Subcutaneous abdominal adipose tissue (tissue), 5 donors: ENCODE data around the gene HPSE2.

Experiments used
- H3K27ac ChIP-seq: one replicate; pipeline ENCODE4 v1.7.0; 2013; ENCODE audit warnings: low read depth, mild to moderate bottlenecking, inconsistent platforms, low read length, moderate library complexity
- H3K27me3 ChIP-seq, 5 donors: one replicate each; pipeline ENCODE4 v1.7.0; 2013; ENCODE audit warnings: low read length in 5 of 5, inconsistent platforms in 1 of 5; ENCODE audit not compliant: control insufficient read depth in 5 of 5, insufficient read depth in 4 of 5
- H3K36me3 ChIP-seq, 5 donors: one replicate each; pipeline ENCODE4 v1.7.0; 2013; ENCODE audit warnings: low read length in 5 of 5; ENCODE audit not compliant: control insufficient read depth in 5 of 5, insufficient read depth in 5 of 5
- H3K4me1 ChIP-seq, 5 donors: one replicate each; pipeline ENCODE4 v1.7.0; 2013; ENCODE audit warnings: low read length in 5 of 5, mild to moderate bottlenecking in 3 of 5, moderate library complexity in 1 of 5; ENCODE audit not compliant: control insufficient read depth in 5 of 5, insufficient read depth in 5 of 5
- H3K4me3 ChIP-seq, 5 donors: one replicate each; pipeline ENCODE4 v1.7.0; 2013; ENCODE audit warnings: low read length in 5 of 5, low read depth in 1 of 5
- H3K9ac ChIP-seq, 5 donors: one replicate each; pipeline ENCODE4 v1.7.0; 2013; ENCODE audit warnings: low read length in 5 of 5, mild to moderate bottlenecking in 4 of 5, moderate library complexity in 3 of 5
- H3K9me3 ChIP-seq, 5 donors: one replicate each; pipeline ENCODE4 v1.7.0; 2013; ENCODE audit warnings: low read length in 5 of 5; ENCODE audit not compliant: control insufficient read depth in 5 of 5
- donor health status: healthy.
- donor health status: healthy.
- donor health status: healthy.
- donor health status: healthy.
- donor health status: healthy.

The HPSE2 gene

GRCh38 chr10:98800263-98800662 is 435.4 kb downstream of the HPSE2 start:
- Histone ChIP-seq H3K4me3 (no peak overlapping the region), H3K27ac (no peak overlapping the region), H3K36me3 (no peaks in the 10 kb centered on the region), H3K9ac (no peak overlapping the region), H3K27me3 (no peaks in the 10 kb centered on the region), H3K4me1 (no peaks in the 10 kb centered on the region), H3K9me3 (peaks cover 0 to 2% (median 0%) of the 10 kb centered on the region in 5 donors)

DNA sequence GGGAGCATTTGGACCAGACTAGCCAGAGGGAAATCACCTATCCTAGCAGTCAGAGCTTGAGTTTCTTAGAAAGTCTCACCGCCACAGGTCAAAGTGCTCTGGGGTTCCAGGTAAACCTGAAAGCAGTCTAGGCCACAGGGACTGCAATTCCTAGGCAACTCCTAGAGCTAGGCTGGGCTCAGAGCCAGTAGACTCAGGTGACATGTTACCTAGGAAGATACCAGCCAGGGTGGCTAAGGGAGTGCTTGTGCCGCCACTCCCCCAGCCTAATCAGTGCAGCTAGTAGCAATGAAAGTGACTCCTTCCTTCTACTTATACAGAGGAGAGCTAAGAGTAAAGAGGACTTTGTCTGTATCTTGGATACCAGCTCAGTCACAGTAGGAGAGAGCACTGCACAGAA is 440.2 kb downstream of the HPSE2 start:
- Histone ChIP-seq H3K36me3 (no peaks in the 10 kb centered on the region), H3K27ac (no peak overlapping the region), H3K4me3 (no peak overlapping the region), H3K27me3 (no peaks in the 10 kb centered on the region), H3K9me3 (peaks cover 0 to 2% (median 0%) of the 10 kb centered on the region in 5 donors), H3K9ac (no peak overlapping the region), H3K4me1 (no peaks in the 10 kb centered on the region)

DNA sequence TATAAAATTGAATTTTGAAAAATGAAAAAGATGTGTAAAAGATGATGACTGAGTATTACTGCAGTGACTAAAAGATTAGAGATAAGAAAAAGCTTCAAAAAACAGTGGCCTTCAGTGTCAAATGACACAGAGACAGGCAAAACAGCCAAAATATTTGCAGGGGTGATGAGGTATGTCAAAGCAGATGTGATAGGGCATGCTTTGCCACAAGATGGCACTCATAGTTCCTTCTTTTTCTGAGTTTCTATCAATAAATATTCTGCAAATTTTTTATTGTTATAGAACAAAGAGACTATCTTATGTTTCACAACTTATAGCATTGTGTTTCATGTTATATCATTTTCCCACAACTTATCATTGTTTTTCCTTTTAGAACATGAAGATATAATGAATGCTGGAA is 444.8 kb downstream of the HPSE2 start:
- Histone ChIP-seq H3K4me3 (no peak overlapping the region), H3K9ac (no peak overlapping the region), H3K36me3 (no peaks in the 10 kb centered on the region), H3K4me1 (no peaks in the 10 kb centered on the region), H3K27ac (no peak overlapping the region), H3K9me3 (no peaks in the 10 kb centered on the region), H3K27me3 (no peaks in the 10 kb centered on the region)

DNA sequence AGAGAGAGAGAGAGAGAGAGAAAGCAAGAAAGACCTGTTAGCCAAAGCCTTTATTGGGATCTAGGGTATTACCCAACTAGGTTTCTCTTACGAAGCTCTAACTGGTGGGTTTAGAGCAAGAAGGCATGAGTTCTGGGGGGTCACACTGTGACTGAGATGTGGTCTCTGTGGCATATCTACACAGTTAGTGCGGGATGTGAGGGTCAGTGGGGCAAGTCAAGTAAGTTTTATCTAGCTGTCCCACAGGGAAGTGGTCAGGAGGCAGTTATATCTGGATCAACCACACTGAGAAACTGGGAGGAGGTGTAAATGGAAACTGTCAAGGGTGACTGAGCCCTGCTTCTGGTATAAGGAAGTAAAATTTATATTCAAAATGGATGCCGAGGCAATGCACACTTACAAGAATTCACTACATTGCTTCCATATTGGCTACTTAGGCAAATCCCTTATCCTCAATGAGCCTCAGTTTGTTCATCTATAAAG is 457.3 kb downstream of the HPSE2 start:
- no peak overlapping the region for H3K9ac ChIP-seq
- no peak overlapping the region for H3K27ac ChIP-seq
- no peaks in the 10 kb centered on the region for H3K9me3 ChIP-seq
- no peaks in the 10 kb centered on the region for H3K27me3 ChIP-seq
- no peak overlapping the region for H3K4me3 ChIP-seq
- H3K36me3 ChIP-seq = no peaks in the 10 kb centered on the region
- no peaks in the 10 kb centered on the region for H3K4me1 ChIP-seq

DNA sequence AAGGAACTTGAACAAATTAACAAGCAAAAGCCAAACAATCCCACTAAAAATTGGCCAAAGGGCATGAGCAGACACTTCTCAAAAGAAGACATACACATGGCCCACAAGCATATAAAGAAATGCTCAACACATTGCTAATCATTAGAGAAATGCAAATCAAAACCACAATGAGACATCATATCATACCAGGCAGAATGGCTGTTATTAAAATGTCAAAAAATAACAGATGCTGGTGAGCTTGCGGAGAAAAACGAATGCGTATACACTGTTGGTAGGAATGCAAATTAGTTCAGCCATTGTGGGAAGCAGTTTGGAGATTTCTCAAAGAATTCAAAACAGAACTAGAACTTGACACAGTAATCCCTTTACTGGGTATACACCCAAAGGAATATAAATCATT is 477.2 kb downstream of the HPSE2 start:
- Histone ChIP-seq H3K4me1 (no peaks in the 10 kb centered on the region), H3K27me3 (no peaks in the 10 kb centered on the region), H3K9ac (no peak overlapping the region), H3K4me3 (no peak overlapping the region), H3K27ac (no peak overlapping the region), H3K36me3 (no peaks in the 10 kb centered on the region), H3K9me3 (peaks cover 0 to 2% (median 0%) of the 10 kb centered on the region in 5 donors)

DNA sequence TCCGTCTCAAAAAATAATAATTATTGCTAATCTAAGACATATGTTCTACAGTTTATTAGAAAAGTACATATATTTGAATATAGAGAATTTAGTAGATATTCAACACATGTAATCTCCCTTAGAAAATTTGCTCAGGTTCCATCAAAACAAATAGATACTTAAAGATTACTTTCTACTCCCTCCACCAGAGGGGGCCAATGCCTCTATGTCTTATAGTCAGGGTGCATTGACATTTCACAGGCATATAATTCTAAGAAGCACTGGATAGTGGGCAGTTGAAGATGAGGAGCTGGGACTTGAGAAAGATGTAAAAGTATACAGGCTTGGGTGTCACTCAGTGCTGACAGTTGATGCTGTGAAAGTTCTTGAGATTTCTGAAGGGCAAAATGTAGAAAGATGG is 487.4 kb downstream of the HPSE2 start:
- no peaks in the 10 kb centered on the region for H3K36me3 ChIP-seq

GRCh38 chr10:98745645-98746044 is 490.0 kb downstream of the HPSE2 start:
- Histone ChIP-seq H3K27ac (no peak overlapping the region), H3K36me3 (no peaks in the 10 kb centered on the region), H3K9ac (no peak overlapping the region), H3K4me3 (no peak overlapping the region), H3K9me3 (no peaks in the 10 kb centered on the region), H3K4me1 (no peaks in the 10 kb centered on the region), H3K27me3 (no peaks in the 10 kb centered on the region)

More for the DNA sequence above, 487.4 kb downstream of the HPSE2 start:
- Histone ChIP-seq H3K27ac (no peak overlapping the region), H3K4me3 (no peak overlapping the region), H3K27me3 (no peaks in the 10 kb centered on the region), H3K9me3 (peaks cover 0 to 3% (median 0%) of the 10 kb centered on the region in 5 donors), H3K4me1 (no peaks in the 10 kb centered on the region), H3K9ac (no peak overlapping the region)

DNA sequence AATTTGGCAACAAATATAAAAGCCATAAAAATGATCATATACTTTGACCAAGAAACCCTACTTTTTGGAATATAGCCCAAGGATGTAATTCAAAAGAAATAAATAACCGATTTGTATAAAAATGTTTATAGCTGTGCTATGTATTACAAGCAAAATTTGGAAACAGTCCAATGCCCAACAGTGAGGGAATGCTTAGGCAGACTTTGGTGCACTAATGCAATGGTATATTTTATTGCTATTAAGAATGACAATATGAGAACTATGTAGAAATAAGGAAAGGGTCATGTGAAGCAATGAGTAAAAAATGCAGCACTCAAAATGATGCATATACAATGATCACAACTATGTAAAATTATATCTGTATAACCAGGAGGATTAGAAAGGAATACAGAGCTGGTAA is 515.1 kb downstream of the HPSE2 start:
- Histone ChIP-seq H3K9ac (no peak overlapping the region), H3K4me1 (no peaks in the 10 kb centered on the region), H3K36me3 (no peaks in the 10 kb centered on the region), H3K9me3 (no peaks in the 10 kb centered on the region), H3K27me3 (no peaks in the 10 kb centered on the region), H3K27ac (no peak overlapping the region), H3K4me3 (no peak overlapping the region)

- no peak overlapping the region for H3K4me3 ChIP-seq
- H3K36me3 ChIP-seq = no peaks in the 10 kb centered on the region
- H3K9ac ChIP-seq = no peak overlapping the region
- H3K27ac ChIP-seq = no peak overlapping the region
- no peaks in the 10 kb centered on the region for H3K27me3 ChIP-seq
- H3K9me3 ChIP-seq = no peaks in the 10 kb centered on the region
- H3K4me1 ChIP-seq = no peaks in the 10 kb centered on the region
Observed at GRCh38 chr10:98713586-98713985, 522.1 kb downstream of the HPSE2 start.

DNA sequence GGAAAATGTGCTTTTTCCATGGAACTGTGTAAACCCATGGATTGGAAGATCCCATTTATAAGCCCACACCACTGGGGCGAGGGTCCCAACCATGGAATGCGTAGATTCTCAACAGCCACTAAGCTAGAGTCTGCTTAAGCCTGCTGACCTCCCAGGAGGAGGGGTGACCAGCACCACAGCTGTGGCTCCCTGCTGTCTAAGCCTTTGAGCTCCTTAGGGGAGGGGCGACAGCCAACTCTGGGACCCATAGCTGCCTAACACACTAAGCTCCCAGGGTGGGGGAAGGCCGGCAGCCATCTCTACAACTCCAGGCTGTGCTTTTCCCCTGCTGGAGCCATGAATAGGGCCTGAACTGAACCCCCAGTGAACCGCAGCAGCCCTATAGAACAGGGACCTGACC is 539.1 kb downstream of the HPSE2 start:
- Histone ChIP-seq H3K9ac (no peak overlapping the region), H3K4me3 (no peak overlapping the region), H3K27ac (no peak overlapping the region), H3K4me1 (peaks cover 0 to 2% (median 0%) of the 10 kb centered on the region in 5 donors), H3K9me3 (no peaks in the 10 kb centered on the region), H3K36me3 (no peaks in the 10 kb centered on the region), H3K27me3 (no peaks in the 10 kb centered on the region)

DNA sequence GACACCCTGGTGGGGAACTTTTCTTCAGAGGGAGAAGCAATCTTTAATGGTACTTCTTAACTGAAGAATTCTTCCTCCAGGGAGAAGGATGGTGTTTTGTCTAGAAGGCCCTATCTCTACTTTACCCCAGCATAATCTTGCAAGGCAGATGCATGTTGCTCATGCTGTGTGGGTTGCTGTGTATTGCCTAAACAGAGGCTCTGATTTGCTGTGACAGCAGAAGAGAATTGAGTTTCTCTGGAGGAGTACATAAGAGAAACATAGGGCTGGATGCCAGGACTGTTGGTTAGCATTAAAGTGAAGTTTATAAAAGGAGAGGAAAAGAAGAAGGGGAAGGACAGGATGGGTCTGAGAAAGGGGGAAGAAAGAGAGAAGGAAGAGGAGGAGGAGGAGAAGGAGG is 540.8 kb downstream of the HPSE2 start:
- H3K27me3 ChIP-seq = no peaks in the 10 kb centered on the region
- H3K4me1 ChIP-seq = peaks cover 0 to 2% (median 0%) of the 10 kb centered on the region in 5 donors
- no peak overlapping the region for H3K27ac ChIP-seq
- no peak overlapping the region for H3K4me3 ChIP-seq
- H3K9me3 ChIP-seq = no peaks in the 10 kb centered on the region
- H3K36me3 ChIP-seq = no peaks in the 10 kb centered on the region
- H3K9ac ChIP-seq = no peak overlapping the region
